ENCODE measurements around the gene PRXL2B.

PRXL2B gene

DNA sequence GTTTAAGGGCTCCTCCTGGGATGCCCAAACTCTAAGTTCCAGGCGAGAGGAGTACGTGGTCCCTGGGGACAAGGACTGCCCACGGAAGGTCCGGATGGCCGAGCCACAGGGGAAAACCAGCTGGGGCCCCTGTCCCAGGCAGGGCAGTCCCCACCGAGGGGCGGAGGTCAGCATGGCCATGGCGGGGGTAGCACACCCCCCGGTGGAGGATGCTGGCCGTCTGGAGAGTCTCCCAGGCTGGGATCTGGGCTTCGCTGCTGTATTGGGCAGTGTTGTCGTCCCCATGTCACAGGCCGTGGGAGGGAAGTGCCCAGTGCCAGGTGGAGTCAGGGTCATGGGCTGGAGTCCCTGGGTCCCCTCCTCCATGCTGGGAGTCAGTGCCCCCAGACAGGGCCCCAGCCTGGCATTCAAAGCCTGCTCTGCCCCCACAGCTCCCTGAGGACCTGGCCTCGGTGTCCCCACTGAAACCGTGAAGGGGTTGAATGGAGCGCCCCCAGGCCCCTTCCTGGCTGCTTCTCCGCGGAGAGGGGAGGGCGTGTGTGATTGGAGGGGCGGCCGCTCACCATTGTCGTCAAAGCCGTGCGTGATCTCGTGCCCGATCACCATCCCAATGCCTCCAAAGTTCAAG, 6.8 kb downstream of the PRXL2B start:
- no peaks in the 10 kb centered on the region for H3K9me3 ChIP-seq (ENCODE audit: control insufficient read depth, low read length)
- H3K36me3 ChIP-seq (ENCODE audit: control insufficient read depth, insufficient read depth, low read length) = no peaks in the 10 kb centered on the region
- no peak overlapping the region for H3K4me3 ChIP-seq (ENCODE audit: insufficient read depth, low read depth, low read length, poor library complexity, severe bottlenecking)
- no peaks in the 10 kb centered on the region for H3K27me3 ChIP-seq (replicated peaks; ENCODE audit: control insufficient read depth, insufficient read depth, low read length, poor library complexity, severe bottlenecking)
- H3K27ac ChIP-seq (ENCODE audit: insufficient read depth, low read length, poor library complexity, severe bottlenecking) = no peak overlapping the region
- no peaks in the 10 kb centered on the region for H3K4me1 ChIP-seq (ENCODE audit: control insufficient read depth, insufficient read depth, low read length, poor library complexity, severe bottlenecking)
- DNase-seq = no peak

DNA sequence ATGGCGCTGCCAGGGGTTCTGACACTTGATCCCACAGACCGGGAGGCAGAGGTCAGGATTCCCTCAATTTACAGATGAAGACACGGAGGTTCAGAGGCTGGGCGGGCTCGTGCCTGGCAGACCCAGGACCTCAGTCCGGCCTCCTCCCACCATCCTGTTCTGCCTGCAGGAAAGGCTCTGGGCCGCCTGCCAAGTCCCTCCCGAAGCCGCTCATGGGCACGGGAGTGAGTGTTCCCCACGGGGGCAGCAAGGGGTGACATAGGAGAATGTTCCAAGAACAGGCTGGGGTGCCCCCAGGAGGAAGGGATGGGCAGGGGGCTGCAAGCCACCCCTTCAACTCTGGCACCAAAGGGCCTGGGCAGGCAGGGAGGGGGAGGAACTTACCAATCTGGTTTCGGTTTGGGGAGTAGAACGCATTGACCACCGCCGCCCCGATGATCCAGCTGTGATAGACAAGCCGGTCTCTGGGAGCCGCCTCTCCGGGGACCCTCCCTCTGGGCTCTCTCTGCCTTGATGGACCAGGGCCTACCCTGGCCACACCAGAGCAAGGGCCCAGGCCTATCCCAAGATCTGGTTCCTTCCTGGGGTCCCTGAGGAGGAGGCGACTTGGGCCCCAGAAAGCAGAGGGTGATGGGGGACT, 7.5 kb downstream of the PRXL2B start:
- DNase-seq = no peak
- Histone ChIP-seq H3K36me3 (ENCODE audit: control insufficient read depth, insufficient read depth, low read length) (no peaks in the 10 kb centered on the region), H3K4me1 (ENCODE audit: control insufficient read depth, insufficient read depth, low read length, poor library complexity, severe bottlenecking) (no peaks in the 10 kb centered on the region), H3K27me3 (replicated peaks; ENCODE audit: control insufficient read depth, insufficient read depth, low read length, poor library complexity, severe bottlenecking) (no peaks in the 10 kb centered on the region), H3K9me3 (ENCODE audit: control insufficient read depth, low read length) (no peaks in the 10 kb centered on the region), H3K27ac (ENCODE audit: insufficient read depth, low read length, poor library complexity, severe bottlenecking) (no peak overlapping the region), H3K4me3 (ENCODE audit: insufficient read depth, low read depth, low read length, poor library complexity, severe bottlenecking) (no peak overlapping the region)

DNA sequence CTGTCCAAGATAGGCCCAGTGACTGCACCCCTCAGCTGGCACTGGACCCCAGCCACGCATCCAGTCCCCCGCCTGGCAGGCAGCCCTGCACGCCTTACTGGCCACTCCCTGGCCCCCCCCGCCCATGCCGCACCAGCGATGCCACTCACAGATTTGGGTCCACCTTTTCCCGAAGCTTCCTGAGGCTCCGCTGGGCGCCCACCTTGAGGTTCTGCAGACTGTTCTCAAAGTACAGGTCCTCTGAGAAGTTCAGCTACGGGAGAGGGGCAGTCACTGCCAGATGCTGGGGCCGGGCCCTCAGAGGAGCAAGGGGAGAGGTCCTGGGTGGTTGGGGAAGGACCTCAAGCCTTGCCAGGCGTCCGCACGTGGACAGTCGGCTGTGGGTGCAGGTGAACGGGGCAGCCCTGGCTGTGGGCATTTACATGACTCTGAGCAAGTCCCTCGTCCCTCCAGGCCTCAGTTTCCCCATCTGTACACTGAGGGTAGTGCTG, 8.1 kb downstream of the PRXL2B start:
- Histone ChIP-seq H3K36me3 (ENCODE audit: control insufficient read depth, insufficient read depth, low read length) (no peaks in the 10 kb centered on the region), H3K4me3 (ENCODE audit: insufficient read depth, low read depth, low read length, poor library complexity, severe bottlenecking) (no peak overlapping the region), H3K9me3 (ENCODE audit: control insufficient read depth, low read length) (no peaks in the 10 kb centered on the region), H3K27me3 (replicated peaks; ENCODE audit: control insufficient read depth, insufficient read depth, low read length, poor library complexity, severe bottlenecking) (no peaks in the 10 kb centered on the region), H3K27ac (ENCODE audit: insufficient read depth, low read length, poor library complexity, severe bottlenecking) (no peak overlapping the region), H3K4me1 (ENCODE audit: control insufficient read depth, insufficient read depth, low read length, poor library complexity, severe bottlenecking) (no peaks in the 10 kb centered on the region)
- no peak for DNase-seq

GRCh38 chr1:2595261-2595811, 8.8 kb downstream of the PRXL2B start:
- no peaks in the 10 kb centered on the region for H3K27me3 ChIP-seq (replicated peaks; ENCODE audit: control insufficient read depth, insufficient read depth, low read length, poor library complexity, severe bottlenecking)
- no peaks in the 10 kb centered on the region for H3K9me3 ChIP-seq (ENCODE audit: control insufficient read depth, low read length)
- H3K4me3 ChIP-seq (ENCODE audit: insufficient read depth, low read depth, low read length, poor library complexity, severe bottlenecking) = no peak overlapping the region
- no peak for DNase-seq
- no peak overlapping the region for H3K27ac ChIP-seq (ENCODE audit: insufficient read depth, low read length, poor library complexity, severe bottlenecking)
- H3K4me1 ChIP-seq (ENCODE audit: control insufficient read depth, insufficient read depth, low read length, poor library complexity, severe bottlenecking) = no peaks in the 10 kb centered on the region
- no peaks in the 10 kb centered on the region for H3K36me3 ChIP-seq (ENCODE audit: control insufficient read depth, insufficient read depth, low read length)

DNA sequence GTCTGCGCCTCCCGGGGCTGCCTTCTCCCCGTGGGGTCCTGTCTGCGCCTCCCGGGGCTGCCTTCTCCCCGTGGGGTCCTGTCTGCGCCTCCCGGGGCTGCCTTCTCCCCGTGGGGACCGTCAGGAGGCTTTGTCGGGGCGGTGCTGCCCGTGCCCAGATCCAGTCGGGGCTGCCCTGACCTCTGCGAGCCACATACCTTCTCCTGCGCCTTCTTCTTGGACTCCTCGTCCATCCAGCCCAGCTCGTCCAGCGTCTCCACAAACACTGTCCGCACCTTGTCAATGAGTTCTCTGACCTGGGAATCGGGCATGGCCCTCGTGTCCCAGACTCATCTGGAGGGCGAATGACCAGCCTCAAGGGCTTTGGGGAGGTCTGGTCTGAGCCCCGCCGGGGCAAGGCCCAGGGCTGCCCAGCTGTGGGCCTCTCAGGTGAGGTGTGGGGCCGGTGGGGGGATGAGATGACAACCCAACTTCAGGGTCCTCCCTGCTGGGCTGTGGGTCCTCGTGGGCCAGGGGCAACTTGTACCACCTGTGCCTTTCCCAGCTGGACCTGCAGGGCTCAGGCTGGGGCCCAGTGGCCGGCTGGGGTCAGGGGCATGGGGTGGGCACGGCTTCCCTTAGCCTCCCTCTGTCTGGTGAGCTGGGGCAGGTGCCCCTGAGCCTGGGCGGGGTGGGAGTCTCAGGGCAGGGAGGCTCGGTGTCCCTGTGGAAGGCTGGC, 9.4 kb downstream of the PRXL2B start:
- H3K27ac ChIP-seq (ENCODE audit: insufficient read depth, low read length, poor library complexity, severe bottlenecking) = no peak overlapping the region
- no peak for DNase-seq
- H3K4me1 ChIP-seq (ENCODE audit: control insufficient read depth, insufficient read depth, low read length, poor library complexity, severe bottlenecking) = no peaks in the 10 kb centered on the region
- no peaks in the 10 kb centered on the region for H3K27me3 ChIP-seq (replicated peaks; ENCODE audit: control insufficient read depth, insufficient read depth, low read length, poor library complexity, severe bottlenecking)
- H3K4me3 ChIP-seq (ENCODE audit: insufficient read depth, low read depth, low read length, poor library complexity, severe bottlenecking) = no peak overlapping the region
- H3K36me3 ChIP-seq (ENCODE audit: control insufficient read depth, insufficient read depth, low read length) = no peaks in the 10 kb centered on the region
- no peaks in the 10 kb centered on the region for H3K9me3 ChIP-seq (ENCODE audit: control insufficient read depth, low read length)

DNA sequence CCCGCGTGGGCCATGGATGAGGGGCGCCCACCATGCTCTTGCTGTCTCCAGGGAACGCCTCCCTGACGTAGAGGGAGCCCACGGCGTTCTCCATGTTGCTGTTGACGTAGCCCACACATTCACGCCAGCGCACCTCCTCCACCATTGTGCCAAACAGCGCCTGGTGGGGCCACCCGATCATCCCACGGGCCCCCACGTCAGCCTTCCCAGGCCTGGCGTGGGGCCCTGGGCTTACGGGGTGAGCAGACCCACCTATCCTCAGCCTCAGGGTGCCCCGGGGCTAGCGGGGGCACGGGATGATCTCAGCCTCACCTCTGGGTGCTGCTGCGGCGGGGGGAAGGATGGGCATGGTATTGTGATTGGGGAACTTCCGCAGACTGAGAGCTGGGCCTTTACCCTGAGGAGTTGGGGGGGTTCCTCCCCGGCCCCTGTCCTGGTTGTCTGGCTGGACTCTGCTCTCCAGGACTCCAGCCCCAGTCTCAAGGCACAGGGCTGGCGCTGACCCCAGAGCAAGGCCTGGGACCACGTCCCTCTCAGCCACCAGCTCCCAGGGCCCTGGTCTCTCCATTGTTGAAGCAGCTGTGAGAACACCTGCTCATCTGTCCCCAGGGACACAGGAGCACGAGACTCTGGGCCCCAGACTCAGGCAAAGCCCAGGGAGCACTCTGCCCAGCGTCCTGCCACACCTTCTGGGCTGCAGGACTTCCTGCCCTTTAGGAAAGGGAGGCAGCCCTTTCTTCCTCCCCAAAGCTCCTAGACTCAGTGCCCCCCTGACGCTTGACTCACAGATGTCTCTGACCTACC, 10.2 kb downstream of the PRXL2B start:
- H3K27me3 ChIP-seq (replicated peaks; ENCODE audit: control insufficient read depth, insufficient read depth, low read length, poor library complexity, severe bottlenecking) = no peaks in the 10 kb centered on the region
- no peak overlapping the region for H3K27ac ChIP-seq (ENCODE audit: insufficient read depth, low read length, poor library complexity, severe bottlenecking)
- no peaks in the 10 kb centered on the region for H3K4me1 ChIP-seq (ENCODE audit: control insufficient read depth, insufficient read depth, low read length, poor library complexity, severe bottlenecking)
- H3K36me3 ChIP-seq (ENCODE audit: control insufficient read depth, insufficient read depth, low read length) = no peaks in the 10 kb centered on the region
- no peak for DNase-seq
- H3K9me3 ChIP-seq (ENCODE audit: control insufficient read depth, low read length) = no peaks in the 10 kb centered on the region
- no peak overlapping the region for H3K4me3 ChIP-seq (ENCODE audit: insufficient read depth, low read depth, low read length, poor library complexity, severe bottlenecking)

GRCh38 chr1:2597441-2598328, 11.1 kb downstream of the PRXL2B start:
- H3K27me3 ChIP-seq (replicated peaks; ENCODE audit: control insufficient read depth, insufficient read depth, low read length, poor library complexity, severe bottlenecking) = no peaks in the 10 kb centered on the region
- no peak overlapping the region for H3K4me3 ChIP-seq (ENCODE audit: insufficient read depth, low read depth, low read length, poor library complexity, severe bottlenecking)
- H3K27ac ChIP-seq (ENCODE audit: insufficient read depth, low read length, poor library complexity, severe bottlenecking) = no peak overlapping the region
- no peaks in the 10 kb centered on the region for H3K36me3 ChIP-seq (ENCODE audit: control insufficient read depth, insufficient read depth, low read length)
- no peaks in the 10 kb centered on the region for H3K9me3 ChIP-seq (ENCODE audit: control insufficient read depth, low read length)
- H3K4me1 ChIP-seq (ENCODE audit: control insufficient read depth, insufficient read depth, low read length, poor library complexity, severe bottlenecking) = no peaks in the 10 kb centered on the region
- no peak for DNase-seq

DNA sequence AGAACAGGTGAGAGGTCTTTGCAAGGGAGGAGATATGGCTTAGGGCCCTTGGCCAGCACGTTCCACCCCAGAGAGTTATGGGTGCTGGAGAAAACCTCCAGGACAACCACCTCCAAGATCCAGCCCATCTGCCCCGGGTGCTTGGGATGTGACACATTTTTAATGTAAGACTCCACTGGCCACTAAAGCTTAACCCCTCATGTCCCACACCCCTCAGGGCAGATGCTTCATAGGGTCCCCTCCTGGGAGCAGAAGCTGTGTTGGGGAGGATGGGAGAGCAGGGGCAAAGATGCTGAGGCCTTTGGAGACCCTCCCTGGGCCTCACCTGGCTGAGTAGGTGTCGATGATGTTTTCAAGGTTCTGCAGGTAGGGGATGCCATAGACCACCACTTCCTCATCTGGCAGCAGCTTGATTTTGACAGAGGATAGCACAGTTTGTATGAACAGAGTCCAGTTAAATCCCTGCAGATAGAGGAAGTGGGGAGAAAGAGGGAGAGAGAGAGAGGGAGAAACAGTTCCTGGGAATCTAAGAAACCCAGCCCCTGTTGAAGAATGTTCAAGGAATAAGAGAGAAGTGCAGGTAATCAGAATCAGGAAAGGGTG, 11.9 kb downstream of the PRXL2B start:
- H3K4me1 ChIP-seq (ENCODE audit: control insufficient read depth, insufficient read depth, low read length, poor library complexity, severe bottlenecking) = no peaks in the 10 kb centered on the region
- no peak overlapping the region for H3K27ac ChIP-seq (ENCODE audit: insufficient read depth, low read length, poor library complexity, severe bottlenecking)
- no peak overlapping the region for H3K4me3 ChIP-seq (ENCODE audit: insufficient read depth, low read depth, low read length, poor library complexity, severe bottlenecking)
- H3K9me3 ChIP-seq (ENCODE audit: control insufficient read depth, low read length) = no peaks in the 10 kb centered on the region
- no peaks in the 10 kb centered on the region for H3K27me3 ChIP-seq (replicated peaks; ENCODE audit: control insufficient read depth, insufficient read depth, low read length, poor library complexity, severe bottlenecking)
- no peaks in the 10 kb centered on the region for H3K36me3 ChIP-seq (ENCODE audit: control insufficient read depth, insufficient read depth, low read length)
- DNase-seq = no peak
